ENCODE results near the gene CRK.
"Not testable (repeated sequence)": the region's sequence is repeated elsewhere in the genome, so short reads cannot be mapped to it uniquely, and the experiment has no call there.

The CRK gene

GRCh38 chr17:1379930-1380313 is 76.1 kb downstream of the CRK start:
- no peak for DNase-seq (ENCODE audit: low read depth)
- no peak overlapping the region for H3K4me3 ChIP-seq (ENCODE audit: low read depth, low read length)
- no peak for TF ChIP-seq CTCF (conservative IDR thresholded peaks at IDR 0.05; ENCODE audit: low read depth, low read length)

- no peak overlapping the region for H3K4me3 ChIP-seq (ENCODE audit: low read depth, low read length)
- no peak for TF ChIP-seq CTCF (conservative IDR thresholded peaks at IDR 0.05; ENCODE audit: low read depth, low read length)
These were observed 76.7 kb downstream of the CRK start for GRCh38 chr17:1379208-1379929.

DNA sequence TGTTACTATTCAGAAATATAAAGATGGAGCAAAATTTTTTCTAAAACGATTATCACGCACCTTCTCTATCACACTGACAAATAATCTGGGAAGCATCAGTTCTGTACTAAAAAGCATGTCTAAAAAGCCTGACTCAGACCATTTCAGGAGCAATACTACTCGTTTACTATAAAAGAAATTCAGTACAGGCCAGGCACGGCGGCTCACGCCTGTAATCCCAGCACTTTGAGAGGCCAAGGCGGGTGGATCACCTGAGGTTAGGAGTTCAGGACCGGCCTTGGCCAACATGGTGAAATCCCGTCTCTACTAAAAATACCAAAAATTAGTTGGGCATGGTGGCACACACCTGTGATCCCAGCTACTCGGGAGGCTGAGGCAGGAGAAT is 77.6 kb downstream of the CRK start:
- DNase-seq (ENCODE audit: low read depth); H3K4me3 ChIP-seq (ENCODE audit: low read depth, low read length): not testable (repeated sequence)

More at GRCh38 chr17:1379208-1379929, 76.7 kb downstream of the CRK start:
- DNase-seq (ENCODE audit: low read depth) = no peak

DNA sequence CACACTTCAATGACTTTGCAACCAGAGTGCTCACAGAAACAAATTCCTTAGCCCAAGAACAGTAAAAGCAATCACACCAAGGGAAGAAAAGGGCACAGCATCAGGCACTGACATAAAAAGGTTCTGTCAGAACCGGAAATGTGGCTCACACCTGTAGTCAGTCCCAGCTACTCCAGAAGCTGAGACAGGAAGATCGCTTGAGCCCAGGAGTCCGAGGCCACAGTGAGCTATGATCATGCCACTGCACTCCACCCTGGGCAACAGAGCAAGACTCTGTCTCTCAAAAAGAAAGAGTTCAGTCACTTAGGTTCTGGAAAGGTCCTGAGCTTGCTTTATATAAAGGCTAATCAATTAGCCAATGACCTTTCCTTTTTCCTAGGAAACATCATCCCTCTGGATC is 78.7 kb downstream of the CRK start:
- no peak for TF ChIP-seq CTCF (conservative IDR thresholded peaks at IDR 0.05; ENCODE audit: low read depth, low read length)
- DNase-seq (ENCODE audit: low read depth) = no peak
- no peak overlapping the region for H3K4me3 ChIP-seq (ENCODE audit: low read depth, low read length)

DNA sequence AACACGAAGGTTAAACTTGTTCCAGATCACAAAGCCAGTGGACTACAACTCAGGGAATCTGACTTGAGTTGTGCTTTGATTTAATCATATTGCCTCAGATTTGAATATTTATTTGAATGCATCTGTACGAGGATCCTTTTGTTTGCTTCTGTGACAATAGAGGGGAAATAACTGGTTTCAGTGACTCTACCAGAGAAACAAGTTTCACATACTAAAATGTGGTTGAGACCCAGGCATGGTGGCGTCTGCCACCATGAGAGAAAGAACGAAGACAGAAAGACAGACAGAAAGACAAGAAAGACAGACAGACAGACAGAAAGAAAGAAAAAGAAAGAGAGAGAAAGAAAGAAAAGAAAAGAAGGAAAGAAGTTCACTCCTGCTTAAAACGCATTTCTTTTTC is 80.0 kb downstream of the CRK start:
- no peak overlapping the region for H3K4me3 ChIP-seq (ENCODE audit: low read depth, low read length)
- TF ChIP-seq CTCF (conservative IDR thresholded peaks at IDR 0.05; ENCODE audit: low read depth, low read length) = no peak
- DNase-seq (ENCODE audit: low read depth) = no peak

DNA sequence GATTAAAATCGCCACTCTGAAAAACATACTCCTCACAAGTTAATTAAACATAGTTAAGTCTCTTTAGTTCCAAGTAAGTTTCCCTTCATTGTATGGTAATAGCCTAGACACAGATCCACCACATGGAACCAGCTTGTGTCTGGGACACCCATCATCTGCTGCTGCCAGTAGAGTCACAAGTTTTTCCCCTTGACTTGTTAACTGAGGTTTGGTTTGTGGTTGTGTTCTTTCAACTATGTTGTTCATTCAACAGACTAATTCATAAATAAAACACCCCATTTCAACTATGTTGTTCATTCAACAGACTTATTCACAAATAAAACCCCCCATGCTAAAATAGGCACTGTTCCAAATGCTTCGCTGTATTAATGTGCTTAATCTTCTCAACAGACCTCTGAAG is 80.4 kb downstream of the CRK start:
- H3K4me3 ChIP-seq (ENCODE audit: low read depth, low read length) = no peak overlapping the region
- DNase-seq (ENCODE audit: low read depth) = no peak
- TF ChIP-seq CTCF (conservative IDR thresholded peaks at IDR 0.05; ENCODE audit: low read depth, low read length) = no peak

DNA sequence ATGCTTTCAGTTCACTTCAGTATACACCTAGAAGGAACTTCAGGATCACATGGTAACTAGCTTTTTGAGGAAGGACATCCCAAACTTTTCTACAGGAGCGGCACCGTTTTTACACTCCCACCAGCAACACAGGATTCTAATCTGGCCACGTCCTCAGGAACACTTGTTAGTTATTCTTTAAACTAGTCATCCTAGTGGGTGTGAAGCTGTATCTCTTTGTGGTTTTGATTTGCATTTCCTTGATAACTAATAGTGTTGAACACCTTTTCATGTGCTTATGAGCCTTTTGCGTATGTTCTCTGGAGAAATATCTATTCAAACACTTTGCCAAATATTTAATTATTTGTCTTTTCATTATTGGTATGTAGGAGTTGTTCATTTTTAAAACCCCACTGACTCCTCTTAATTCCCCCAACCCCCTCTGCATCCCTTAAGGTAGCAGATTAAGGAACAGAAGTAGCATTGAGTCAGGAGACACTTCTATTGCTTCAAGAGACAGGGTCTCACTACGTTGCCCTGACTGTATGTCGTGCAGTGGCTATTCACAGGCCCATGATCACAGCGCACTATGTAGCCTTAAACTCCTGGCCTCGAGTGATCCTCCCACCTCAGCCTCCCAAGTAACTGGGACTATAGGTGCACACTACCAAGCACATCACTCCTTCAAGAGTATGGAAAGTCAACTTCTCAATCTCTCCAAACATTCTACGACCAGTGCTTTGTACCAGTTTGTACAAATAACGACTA is 81.4 kb downstream of the CRK start:
- no peak for TF ChIP-seq CTCF (conservative IDR thresholded peaks at IDR 0.05; ENCODE audit: low read depth, low read length)

More for the DNA sequence above, 81.4 kb downstream of the CRK start:
- H3K4me3 ChIP-seq (ENCODE audit: low read depth, low read length) = no peak overlapping the region
- DNase-seq (ENCODE audit: low read depth) = no peak

All from choroid plexus epithelial cell (primary cell).